ENCODE measurements around the gene PFN3.
A peak's percentile ranks its signal among the peaks of the same experiment; 100 is the strongest.
"Not testable (repeated sequence)": the region's sequence is repeated elsewhere in the genome, so short reads cannot be mapped to it uniquely, and the experiment has no call there.

The PFN3 gene

GRCh38 chr5:177425196-177425800 lies 24.8 kb upstream of the PFN3 start:
- no peak for DNase-seq

DNA sequence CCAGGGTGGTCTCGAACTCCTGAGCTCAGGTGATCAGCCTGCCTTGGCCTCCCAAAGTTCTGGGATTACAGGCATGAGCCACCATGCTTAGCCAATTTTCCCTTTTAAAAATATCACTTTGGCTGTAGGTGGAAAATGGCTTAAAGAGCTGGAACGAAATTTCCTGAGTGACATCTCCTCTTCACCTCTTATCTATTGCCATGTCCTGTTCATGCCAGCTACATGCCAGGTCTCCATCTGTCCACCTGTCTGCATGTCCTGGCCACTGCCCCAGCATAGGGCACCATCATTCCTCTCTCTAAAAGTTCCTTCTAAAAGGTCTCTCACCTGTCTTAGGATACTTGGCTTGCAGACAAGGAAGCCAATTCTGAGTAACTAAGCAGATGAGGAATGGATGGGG lies 23.2 kb upstream of the PFN3 start:
- no peak for DNase-seq

DNA sequence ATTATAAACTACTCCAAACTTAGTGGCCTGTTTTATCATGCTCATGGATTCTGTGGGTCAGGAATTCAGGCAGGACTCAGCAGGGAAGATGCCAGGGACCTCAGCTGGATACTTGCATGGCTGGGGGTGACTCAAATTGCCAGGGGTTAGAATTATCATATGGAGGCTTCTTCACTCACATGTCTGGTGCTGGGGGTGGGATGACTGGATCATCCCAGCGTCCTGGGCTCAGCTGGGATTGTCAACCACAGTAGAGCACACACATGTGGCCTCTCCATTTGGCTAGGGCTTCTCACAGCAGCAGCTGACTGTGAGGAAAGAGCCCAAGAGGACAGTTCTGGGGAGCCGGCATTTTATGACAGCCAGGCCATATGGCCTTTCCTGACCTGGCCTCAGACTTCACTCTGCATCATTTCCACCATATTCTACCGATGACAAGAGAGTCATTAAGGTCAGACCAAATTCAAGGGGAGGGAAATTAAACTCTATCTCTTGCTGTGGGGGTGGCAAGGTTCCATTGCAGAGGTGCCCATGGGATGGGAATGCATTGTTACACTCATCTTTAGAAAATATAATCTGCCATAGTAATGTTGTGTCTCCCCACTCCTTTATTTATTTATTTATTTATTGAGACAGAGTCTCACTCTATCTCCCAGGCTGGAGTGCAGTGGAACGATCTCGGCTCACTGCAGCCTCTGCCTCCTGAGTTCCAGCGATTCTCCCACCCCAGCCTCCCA lies 20.8 kb upstream of the PFN3 start:
- DNase-seq, result no peak

DNA sequence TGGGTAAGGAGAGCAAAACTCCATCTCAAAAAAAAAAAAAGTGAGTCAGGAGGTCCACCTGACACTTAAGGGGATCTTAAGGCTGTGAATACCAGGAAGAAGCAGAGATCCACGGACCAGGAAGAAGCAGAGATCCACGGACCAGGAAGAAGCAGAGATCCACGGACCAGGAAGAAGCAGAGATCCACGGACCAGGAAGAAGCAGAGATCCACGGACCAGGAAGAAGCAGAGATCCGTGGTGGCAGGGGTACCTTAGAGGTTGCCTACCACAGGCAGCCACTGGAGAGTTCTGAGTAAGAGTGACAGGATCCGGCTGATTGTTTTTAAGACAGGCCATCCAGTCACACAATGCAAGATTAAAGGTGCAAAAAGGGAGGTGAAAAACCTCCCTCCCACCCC lies 20.0 kb upstream of the PFN3 start:
- DNase-seq, result not testable (repeated sequence)

DNA sequence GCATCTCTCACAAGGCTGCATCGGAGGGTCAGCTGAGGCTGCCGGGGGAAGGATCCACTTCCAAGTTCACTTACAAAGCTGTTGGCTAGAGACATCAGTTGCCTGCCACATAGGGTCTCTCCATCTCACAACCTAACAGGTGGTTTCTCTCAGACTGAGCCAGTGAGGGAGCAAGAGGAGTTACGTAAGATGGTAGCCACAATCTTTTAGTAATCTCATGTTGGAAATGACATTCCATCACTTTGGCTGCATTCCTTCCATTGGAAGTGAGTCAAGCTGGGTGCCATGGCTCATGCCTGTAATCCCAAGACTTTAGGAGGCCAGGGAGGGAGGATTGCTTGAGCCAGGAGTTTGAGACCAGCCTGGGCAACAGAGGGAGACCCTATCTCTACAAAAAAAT lies 18.6 kb upstream of the PFN3 start:
- DNase-seq, result no peak

- not testable (repeated sequence) for DNase-seq
Measured at GRCh38 chr5:177417081-177417480, 16.6 kb upstream of the PFN3 start.

- no peak for DNase-seq
Measured at GRCh38 chr5:177414481-177414880, 14.0 kb upstream of the PFN3 start.

GRCh38 chr5:177412603-177413233 lies 12.3 kb upstream of the PFN3 start:
- no peak for DNase-seq

- peak; percentile 51 for DNase-seq
Measured at GRCh38 chr5:177410575-177410974, 10.1 kb upstream of the PFN3 start.

DNA sequence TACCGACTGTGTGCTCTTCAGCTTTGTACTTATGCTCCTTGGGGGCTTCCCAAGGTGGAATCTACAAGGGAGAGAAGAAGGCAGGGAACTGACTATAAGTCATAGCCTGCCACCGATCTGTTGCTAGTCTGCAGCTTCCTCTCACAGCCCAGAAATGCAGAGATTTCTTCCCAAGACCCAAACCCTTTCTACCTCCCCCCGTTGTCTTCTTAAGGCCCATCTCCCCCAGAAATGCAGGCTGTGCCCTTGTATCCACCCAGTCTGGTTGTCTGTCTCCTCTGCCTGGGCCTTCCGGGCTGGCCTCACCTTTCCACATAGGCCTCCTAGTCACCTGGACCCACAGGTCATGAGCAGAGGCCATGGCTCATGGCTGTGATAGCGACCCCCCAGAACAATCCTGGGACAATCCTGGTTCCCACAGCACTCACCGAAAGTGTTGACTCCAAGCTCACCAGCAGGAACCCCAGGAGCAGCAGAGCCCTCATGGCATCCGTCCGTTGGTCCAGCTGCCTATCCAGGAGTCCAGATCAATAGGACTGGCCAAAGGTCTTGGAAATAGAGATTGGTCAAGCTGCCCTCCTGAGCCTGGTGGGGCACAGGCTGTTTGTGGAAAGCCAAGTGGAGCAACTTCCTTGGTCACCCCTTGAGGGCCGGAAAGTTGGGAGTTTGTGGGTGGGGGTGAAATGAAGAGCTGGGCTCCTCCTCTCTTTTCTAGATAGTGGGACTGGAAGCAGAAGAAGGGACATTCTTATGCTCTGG lies 8.8 kb upstream of the PFN3 start, which contains the start of gene F12:
F12 (minus strand) TSS at position 522 of the 759 bp plus-strand sequence; CDS start at position 485, 37 bp downstream.
- DNase-seq, result no peak

DNA sequence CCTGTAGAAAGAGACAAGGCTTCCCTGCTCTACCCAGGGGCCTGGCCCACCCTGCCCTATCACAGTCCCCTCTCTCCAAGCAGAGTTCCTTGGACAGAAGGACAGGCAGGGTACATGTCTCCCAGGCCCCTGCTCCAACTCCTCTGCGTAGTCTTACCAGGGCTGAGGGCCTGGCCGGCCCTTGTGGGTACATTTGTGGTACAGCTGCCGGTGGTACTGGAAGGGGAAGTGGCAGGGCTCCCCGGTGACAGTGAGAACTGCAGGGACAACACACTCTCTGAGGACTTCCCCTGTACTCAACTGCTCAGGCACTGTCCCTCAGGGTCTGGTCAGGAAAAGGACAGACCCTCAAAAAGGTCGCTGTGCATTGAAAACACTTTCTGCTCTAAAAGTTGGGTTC lies 5.3 kb upstream of the PFN3 start:
- DNase-seq, result peak; percentile 89

DNA sequence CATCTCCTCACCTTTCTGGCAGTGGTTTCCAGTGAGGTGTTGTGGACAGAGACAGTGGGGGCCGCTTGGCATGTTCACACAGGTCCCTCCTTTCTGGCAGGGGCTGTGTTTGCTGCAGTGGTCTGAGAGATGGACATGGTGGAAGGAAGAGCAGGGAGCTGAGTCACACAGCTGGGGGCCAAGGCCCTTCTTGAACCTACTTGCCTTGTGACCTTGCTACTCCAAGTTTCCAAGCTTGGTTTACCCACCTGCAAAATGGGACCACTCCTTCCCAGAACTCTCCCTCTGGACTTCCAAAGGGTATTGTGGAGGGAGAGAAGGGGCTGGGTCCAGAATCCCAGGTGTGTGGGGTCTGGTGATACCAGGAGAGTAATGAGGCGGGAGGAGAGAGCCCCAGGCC lies 4.9 kb upstream of the PFN3 start:
- no peak for DNase-seq

- no peak for DNase-seq
Measured at GRCh38 chr5:177404641-177405179, 4.2 kb upstream of the PFN3 start.

DNA sequence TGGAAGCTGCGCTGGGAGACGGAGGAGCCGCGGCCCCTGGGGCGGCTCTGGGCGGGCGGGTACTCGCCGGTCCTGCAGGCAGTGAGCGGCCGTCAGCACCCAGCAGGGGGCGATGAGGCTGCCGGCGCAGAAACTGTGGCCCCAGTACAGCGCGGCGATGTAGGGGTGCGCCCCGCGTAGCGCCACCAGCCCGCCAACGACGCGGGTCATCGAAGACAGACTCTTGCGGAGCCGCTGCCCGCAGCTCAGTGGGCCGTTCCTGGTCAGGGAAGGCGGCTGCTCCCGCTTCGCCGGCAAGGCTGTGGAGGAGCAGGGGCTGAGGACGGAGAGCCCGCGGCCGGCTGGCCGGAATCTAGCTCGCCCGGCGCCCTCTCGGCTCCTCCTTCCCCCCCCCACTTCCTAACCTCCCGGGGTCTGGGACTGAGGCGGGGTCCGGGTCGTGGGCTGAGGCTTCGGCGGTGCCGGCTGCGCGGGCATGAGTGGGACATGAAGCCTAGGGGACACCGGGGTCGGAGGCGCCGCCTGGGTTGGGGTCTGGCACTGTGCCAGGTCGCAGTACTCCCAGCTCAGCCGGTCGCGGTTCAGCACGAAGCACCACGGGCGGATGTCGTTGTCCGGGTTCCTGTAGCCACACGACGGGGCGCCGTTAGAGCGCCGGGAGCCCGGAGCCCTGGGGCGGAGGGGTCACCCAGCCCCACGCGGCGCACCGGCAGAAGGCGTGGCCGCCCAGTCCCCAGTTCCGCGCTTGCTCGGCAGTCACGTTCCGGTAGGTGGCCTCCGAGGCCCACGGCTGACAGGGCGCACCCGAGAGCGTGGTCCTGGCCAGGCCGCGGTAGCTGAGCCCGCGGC lies 3.6 kb upstream of the PFN3 start:
- DNase-seq, result peak; percentile 95

- DNase-seq, result peak; percentile 47
Measured at GRCh38 chr5:177403102-177403791, 2.8 kb upstream of the PFN3 start.

- DNase-seq, result peak; percentile 72
Measured at GRCh38 chr5:177402271-177403043, 2.0 kb upstream of the PFN3 start.

- DNase-seq, result no peak
Measured at GRCh38 chr5:177397875-177398390, 2.5 kb downstream of the PFN3 start.

GRCh38 chr5:177396807-177397206 lies 3.7 kb downstream of the PFN3 start:
- DNase-seq, result no peak

DNA sequence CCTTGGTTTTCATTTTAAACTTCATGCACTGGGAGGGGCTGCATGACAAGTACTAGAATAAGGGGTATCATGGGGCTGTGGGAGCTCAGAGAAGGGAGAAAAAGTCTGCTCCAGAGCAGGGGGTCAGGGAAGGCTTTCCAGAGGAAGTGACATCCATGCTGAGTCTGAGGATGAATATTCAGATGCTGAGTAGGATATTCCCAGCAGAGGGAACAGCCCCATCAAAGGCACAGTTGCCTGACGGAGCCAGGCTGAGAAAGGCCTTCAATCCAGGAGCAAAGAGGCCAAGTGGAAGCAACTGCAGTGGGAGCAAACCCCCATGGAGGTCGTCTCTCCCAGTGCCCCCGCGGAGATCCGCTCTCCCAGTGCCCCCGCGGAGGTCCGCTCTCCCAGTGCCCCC lies 4.4 kb downstream of the PFN3 start:
- no peak for DNase-seq

DNA sequence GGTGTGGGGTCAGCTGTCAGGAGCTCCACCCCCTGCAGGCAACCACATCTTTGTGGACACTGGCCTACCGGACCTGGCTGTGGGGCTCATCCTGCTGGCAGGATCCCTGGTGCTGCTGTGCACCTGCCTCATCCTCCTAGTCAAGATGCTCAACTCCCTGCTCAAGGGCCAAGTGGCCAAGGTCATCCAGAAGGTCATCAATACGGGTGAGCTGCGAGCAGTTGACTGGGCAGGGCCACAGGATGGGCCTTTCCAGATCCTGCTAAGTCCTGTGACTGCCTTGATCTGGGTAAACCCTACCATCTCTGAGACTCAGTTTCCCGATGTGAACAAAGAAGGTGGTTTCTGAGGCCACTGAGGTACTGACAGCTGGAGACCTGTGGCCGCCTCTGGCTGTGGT lies 6.5 kb downstream of the PFN3 start:
- no peak for DNase-seq
